NCI-H1092 (cell line): ENCODE measurements around the gene DTD1.

Source experiments
- DNase-seq: peaks from one replicate; lab custom pipeline; 2025; lab: John Stamatoyannopoulos, UW

Gene DTD1

GRCh38 chr20:18794428-18794787 is 206.6 kb downstream of the DTD1 start:
- DNase-seq, result no peak

DNA sequence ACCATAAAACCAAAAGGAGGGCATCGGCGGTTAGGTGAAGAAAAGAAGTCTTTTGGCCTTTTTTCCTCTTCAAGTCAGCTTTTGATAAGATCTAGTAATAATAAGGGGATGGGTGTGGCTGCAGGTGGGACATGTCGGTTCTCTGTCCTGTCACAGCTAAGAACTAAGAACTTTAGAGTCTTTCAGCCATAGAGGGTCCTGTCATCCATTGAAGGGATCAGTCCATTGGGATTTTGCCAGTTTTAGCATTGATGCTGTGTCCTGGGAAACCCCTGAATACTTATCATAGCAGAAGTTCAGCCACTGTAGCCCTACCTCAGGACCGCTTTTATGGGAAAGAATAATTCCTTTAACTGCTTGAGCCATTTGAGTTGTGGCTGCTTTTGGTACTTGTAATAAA is 207.5 kb downstream of the DTD1 start:
- DNase-seq, result no peak

DNA sequence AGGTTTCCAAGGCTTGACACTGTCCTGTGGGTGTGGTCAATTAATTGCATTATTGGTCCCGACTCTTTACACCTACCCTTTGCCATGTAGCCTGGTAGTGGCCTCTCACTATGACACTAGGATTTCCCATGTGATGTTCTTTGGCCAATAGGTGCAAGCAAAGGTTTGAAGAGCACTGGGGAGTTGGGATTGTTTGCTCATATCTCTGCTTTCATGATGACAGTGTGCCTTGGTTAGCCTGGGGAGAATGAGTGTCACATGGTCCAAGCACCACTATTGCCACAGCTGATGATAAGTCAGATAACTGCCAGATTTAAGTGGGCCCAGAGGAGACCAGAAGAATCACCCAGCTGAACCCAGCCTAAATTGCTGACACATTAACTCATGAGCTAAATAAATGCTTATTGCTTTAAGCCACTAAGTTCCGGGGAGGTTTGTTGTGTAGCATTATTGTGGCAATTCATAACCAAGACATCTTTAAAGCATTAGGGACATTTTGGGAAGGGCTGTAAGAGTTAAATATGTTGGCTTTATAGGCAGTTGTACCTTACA is 208.5 kb downstream of the DTD1 start:
- DNase-seq, result no peak

GRCh38 chr20:18801516-18801915 is 213.7 kb downstream of the DTD1 start:
- no peak for DNase-seq

DNA sequence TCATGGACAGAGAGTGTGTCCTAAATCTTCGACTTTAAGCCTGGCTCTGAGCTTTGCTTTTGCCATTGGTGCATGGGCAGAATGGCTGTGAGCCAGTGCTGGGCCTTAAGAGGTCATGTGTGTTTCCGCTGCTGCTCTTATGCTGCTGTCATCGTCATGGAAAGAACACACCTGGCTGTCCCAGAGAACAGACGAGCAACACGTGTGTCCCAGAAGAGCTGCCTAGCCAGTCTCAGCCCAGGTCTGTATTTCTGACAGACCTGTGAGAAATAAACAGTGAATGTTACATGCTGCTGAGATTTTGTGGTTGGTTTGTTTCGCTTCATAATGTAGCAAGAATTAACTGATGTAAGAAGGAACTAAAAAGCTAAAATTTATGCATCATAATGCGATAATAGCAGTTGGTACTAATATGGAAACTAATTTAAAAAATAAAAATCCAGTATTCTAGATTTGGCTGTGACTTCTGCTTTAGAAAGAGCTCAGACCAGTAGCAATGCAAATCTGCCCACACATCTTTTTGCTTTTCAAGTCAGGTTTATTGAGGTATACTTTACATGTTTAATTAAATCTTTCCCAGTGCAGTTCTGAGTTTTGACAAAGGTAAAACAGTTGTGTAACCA is 214.3 kb downstream of the DTD1 start:
- DNase-seq, result no peak

- DNase-seq, result no peak
Measured at GRCh38 chr20:18805881-18806280, 218.0 kb downstream of the DTD1 start.

GRCh38 chr20:18808712-18809111 is 220.9 kb downstream of the DTD1 start:
- DNase-seq, result no peak

DNA sequence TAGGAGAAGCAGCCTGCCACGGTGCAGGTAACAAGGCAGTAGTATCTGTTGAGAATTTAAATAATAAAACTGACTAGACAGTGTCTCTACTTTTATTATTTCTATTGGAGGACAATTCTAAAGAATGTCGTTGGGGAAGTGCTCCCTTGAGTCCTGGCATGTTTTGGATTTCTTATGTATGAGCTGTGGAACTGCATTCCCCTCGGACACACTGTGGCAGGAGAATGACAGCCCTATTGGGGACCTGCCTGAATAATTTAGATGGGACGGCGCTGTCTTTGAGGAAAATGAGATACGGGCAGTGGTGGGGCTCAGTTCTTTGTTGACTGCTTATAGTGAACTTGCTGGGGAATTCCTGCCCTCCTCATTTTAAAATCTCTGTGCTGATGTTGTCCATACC is 223.3 kb downstream of the DTD1 start:
- no peak for DNase-seq

DNA sequence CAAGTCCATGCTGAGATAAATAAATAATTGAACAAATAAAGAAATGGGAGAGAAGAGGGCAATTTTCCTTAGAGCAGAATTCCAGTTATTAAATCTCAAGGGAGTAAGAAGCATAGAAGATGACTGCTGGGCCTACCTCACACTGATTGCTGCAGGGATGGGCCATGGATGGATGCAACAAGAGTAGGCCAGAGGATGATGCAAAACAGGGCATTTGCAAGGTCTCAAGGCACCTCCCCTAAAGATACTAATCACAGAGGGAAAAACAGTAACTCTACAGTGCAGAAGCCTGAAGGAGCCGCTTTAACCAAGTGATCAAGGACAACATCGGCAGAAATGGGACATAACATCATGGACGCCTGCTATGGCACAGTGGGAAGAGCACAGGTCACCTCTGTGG is 224.1 kb downstream of the DTD1 start:
- DNase-seq, result no peak

- DNase-seq, result no peak
Measured at GRCh38 chr20:18813483-18813882, 225.6 kb downstream of the DTD1 start, which contains the start of gene SCP2D1. Gene SCP2D1 (plus strand): TSS chr20:18813783. CDS start chr20:18813816, 33 bp downstream.

DNA sequence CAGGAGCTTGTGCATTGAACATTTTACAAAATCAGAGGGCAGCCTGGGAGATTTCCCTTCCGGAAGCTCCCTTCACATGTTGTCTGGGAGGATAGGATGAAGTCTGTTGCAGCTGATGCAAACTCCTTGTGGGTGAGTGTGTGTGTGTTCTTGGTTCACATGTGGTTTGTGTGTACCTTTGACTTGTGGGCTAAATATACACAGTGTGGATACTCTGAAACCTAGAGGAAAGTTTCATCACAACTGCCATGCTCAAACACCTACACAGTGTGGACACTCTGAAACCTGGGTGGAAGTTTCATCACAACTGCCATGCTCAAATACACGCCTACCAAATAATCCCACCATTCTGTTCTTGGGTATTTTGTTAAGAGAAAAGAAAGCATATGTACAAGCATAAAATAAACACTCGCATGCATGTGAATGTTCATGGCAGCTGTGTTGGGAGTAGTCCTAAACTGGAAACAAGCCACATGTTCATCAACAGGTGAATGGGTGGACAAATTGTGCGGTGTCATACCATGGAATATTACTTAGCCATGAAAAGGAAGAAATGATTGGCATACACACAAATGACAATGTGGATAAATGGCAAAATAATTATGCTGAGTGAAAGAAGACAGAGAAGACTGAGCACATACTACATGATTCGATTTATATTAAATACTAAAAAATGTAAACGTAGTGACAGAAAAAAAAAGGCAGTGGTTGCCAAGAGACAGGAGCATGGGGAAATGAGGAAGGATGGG is 227.5 kb downstream of the DTD1 start:
- DNase-seq, result no peak
